DND-41 (cell line): ENCODE data around the gene PPP1R37.

ENCODE experiments used
- CTCF ChIP-seq: IDR thresholded peaks from 2 replicates; pipeline ENCODE4 v1.5.1; 2012; ENCODE audit warnings: borderline replicate concordance, low read length, moderate library complexity, mild to moderate bottlenecking; ENCODE audit not compliant: poor library complexity, severe bottlenecking; ENCODE audit errors: extremely low read depth
- EZH2 ChIP-seq: IDR thresholded peaks from 3 replicates; pipeline ENCODE4 v1.6.1; 2012; ENCODE audit warnings: borderline replicate concordance, low read depth, mild to moderate bottlenecking, moderate library complexity, low read length, inconsistent platforms; ENCODE audit not compliant: severe bottlenecking

GRCh38 chr19:45056831-45057230 is 36.1 kb upstream of the PPP1R37 start:
- TF ChIP-seq CTCF (no peak), EZH2 (no peak)
